HEK293 (cell line): ENCODE data around the gene TXNRD2.
"Not testable (repeated sequence)": the region's sequence is repeated elsewhere in the genome, so short reads cannot be mapped to it uniquely, and the experiment has no call there.

Experiments
- CTCF ChIA-PET: fragments of 350-600 bp; formaldehyde crosslinking; extraction: SDS; loops from one replicate; lab custom pipeline; 2021; ENCODE audit warnings: antibody characterized with exemption; lab: Yijun Ruan, JAX
- POLR2A ChIA-PET: fragments of 300-600 bp; formaldehyde crosslinking; extraction: SDS; loops from one replicate; lab custom pipeline; 2020; ENCODE audit warnings: antibody characterized with exemption, inconsistent platforms; lab: Yijun Ruan, JAX
- H3K27ac ChIP-seq: fragments of 200-500 bp; sonication (Bioruptor generic); 2 replicates; pipeline ENCODE4 v1.5.1; 2014; ENCODE audit warnings: low read depth, low read length, control low read depth, inconsistent platforms; ENCODE audit errors: extremely low read depth
- H3K36me3 ChIP-seq, 2 experiments: fragments of 200-500 bp in 1 of 2; sonication (Bioruptor generic) in 1 of 2; 1 replicate in 1 of 2; 2 replicates in 1 of 2; pipeline ENCODE4 v1.5.1; 2014 to 2017; ENCODE audit warnings: inconsistent platforms in 2 of 2, low read length in 2 of 2; ENCODE audit not compliant: control insufficient read depth in 2 of 2, insufficient read depth in 1 of 2
- H3K4me1 ChIP-seq: fragments of 200-500 bp; sonication (Bioruptor generic); 2 replicates; pipeline ENCODE4 v1.5.1; 2014; ENCODE audit warnings: mild to moderate bottlenecking, low read length, inconsistent platforms; ENCODE audit not compliant: control insufficient read depth, insufficient read depth
- H3K4me3 ChIP-seq: 2 replicates; pipeline ENCODE4 v1.5.1; 2011; ENCODE audit warnings: low read depth, mild to moderate bottlenecking, control low read depth, low read length, moderate library complexity
- H3K9me3 ChIP-seq: fragments of 200-500 bp; sonication (Bioruptor generic); 2 replicates; pipeline ENCODE4 v1.5.1; 2014; ENCODE audit warnings: low read depth, low read length, inconsistent platforms; ENCODE audit not compliant: control insufficient read depth, insufficient read depth
- BCL11A ChIP-seq: fragments of 450-650 bp; formaldehyde crosslinking; IDR thresholded peaks from 2 replicates; pipeline ENCODE4 v1.5.1; 2016; ENCODE audit warnings: low read depth, missing biosample characterization, missing genetic modification characterization
- HIC1 ChIP-seq: fragments of 450-650 bp; formaldehyde crosslinking; IDR thresholded peaks from 2 replicates; pipeline ENCODE4 v1.5.1; 2016; ENCODE audit warnings: missing biosample characterization, missing genetic modification characterization
- KLF9 ChIP-seq: fragments of 450-650 bp; formaldehyde crosslinking; IDR thresholded peaks from 2 replicates; pipeline ENCODE4 v1.5.1; 2016; ENCODE audit warnings: missing biosample characterization, missing genetic modification characterization, low read depth
- SCRT2 ChIP-seq: fragments of 450-650 bp; formaldehyde crosslinking; IDR thresholded peaks from 2 replicates; pipeline ENCODE4 v1.5.1; 2016; ENCODE audit warnings: missing biosample characterization, missing genetic modification characterization
- ZNF121 ChIP-seq: fragments of 450-650 bp; formaldehyde crosslinking; IDR thresholded peaks from 2 replicates; pipeline ENCODE4 v1.5.1; 2016; ENCODE audit warnings: missing biosample characterization, missing genetic modification characterization
- ZNF146 ChIP-seq: fragments of 450-650 bp; formaldehyde crosslinking; IDR thresholded peaks from 2 replicates; pipeline ENCODE4 v1.5.1; 2016; ENCODE audit warnings: missing biosample characterization, missing genetic modification characterization
- ZNF274 ChIP-seq, 2 experiments: fragments of 200-500 bp in 1 of 2; fragments of 450-650 bp in 1 of 2; sonication (Bioruptor generic) in 1 of 2; formaldehyde crosslinking in 1 of 2; IDR thresholded peaks; 2 replicates each; pipeline versions ENCODE4 v1.5.1 to v1.6.1; 2014 to 2016; ENCODE audit warnings: borderline replicate concordance in 1 of 2, inconsistent platforms in 1 of 2, low read length in 1 of 2, missing biosample characterization in 1 of 2, missing genetic modification characterization in 1 of 2
- ZNF302 ChIP-seq: fragments of 450-650 bp; formaldehyde crosslinking; IDR thresholded peaks from 2 replicates; pipeline ENCODE4 v1.5.1; 2016; ENCODE audit warnings: missing biosample characterization, missing genetic modification characterization, low read depth
- ZNF354C ChIP-seq: fragments of 450-650 bp; formaldehyde crosslinking; IDR thresholded peaks from 2 replicates; pipeline ENCODE4 v1.5.1; 2016; ENCODE audit warnings: missing biosample characterization, missing genetic modification characterization, low read depth, borderline replicate concordance
- ZNF362 ChIP-seq: fragments of 450-650 bp; formaldehyde crosslinking; IDR thresholded peaks from 2 replicates; pipeline ENCODE4 v1.5.1; 2016; ENCODE audit warnings: missing biosample characterization, missing genetic modification characterization
- ZNF530 ChIP-seq: fragments of 450-650 bp; formaldehyde crosslinking; IDR thresholded peaks from 2 replicates; pipeline ENCODE4 v1.5.1; 2016; ENCODE audit warnings: low read depth, missing biosample characterization, missing genetic modification characterization
- ZNF571 ChIP-seq: fragments of 450-650 bp; formaldehyde crosslinking; IDR thresholded peaks from 2 replicates; pipeline ENCODE4 v1.5.0; 2017; ENCODE audit warnings: missing biosample characterization, missing genetic modification characterization
- ZNF580 ChIP-seq: fragments of 450-650 bp; formaldehyde crosslinking; IDR thresholded peaks from 2 replicates; pipeline ENCODE4 v1.5.1; 2016; ENCODE audit warnings: missing biosample characterization, missing genetic modification characterization
- ZNF629 ChIP-seq: fragments of 450-650 bp; formaldehyde crosslinking; IDR thresholded peaks from 2 replicates; pipeline ENCODE4 v1.5.1; 2017; ENCODE audit warnings: missing biosample characterization, missing genetic modification characterization
- ZNF664 ChIP-seq: fragments of 450-650 bp; formaldehyde crosslinking; IDR thresholded peaks from 2 replicates; pipeline ENCODE4 v1.5.1; 2016; ENCODE audit warnings: missing biosample characterization, missing genetic modification characterization
- ZNF701 ChIP-seq: fragments of 450-650 bp; formaldehyde crosslinking; IDR thresholded peaks from 2 replicates; pipeline ENCODE4 v1.5.1; 2016; ENCODE audit warnings: missing biosample characterization, missing genetic modification characterization
- ZNF776 ChIP-seq: fragments of 450-650 bp; formaldehyde crosslinking; IDR thresholded peaks from 2 replicates; pipeline ENCODE4 v1.5.0; 2017; ENCODE audit warnings: missing biosample characterization, missing genetic modification characterization, borderline replicate concordance

The TXNRD2 gene

GRCh38 chr22:19929586-19930550 lies 11.8 kb downstream of the TXNRD2 start:
- Histone ChIP-seq H3K36me3 (peaks cover 0 to 3% of the 10 kb centered on the region in 2 experiments; a peak in 1 of 3 replicates), H3K9me3 (no peaks in the 10 kb centered on the region), H3K4me3 (no peak overlapping the region), H3K27ac (no peak overlapping the region), H3K4me1 (no peaks in the 10 kb centered on the region)
- CTCF ChIA-PET: interaction anchor here (0.6 kb wide), 1 partner anchor 9 kb away, joined by 3 read pairs; no protein-coding TSS in a partner anchor
- TF ChIP-seq ZNF776 (tag by site-specific recombination) (no peak), ZNF274 (IDR thresholded peaks at IDR 0.05; ENCODE audit: low read length) (no peak), ZNF274 (tag by site-specific recombination; IDR thresholded peaks at IDR 0.05; ENCODE audit: borderline replicate concordance) (no peak), KLF9 (no peak), ZNF580 (no peak)
- POLR2A ChIA-PET: interaction anchor here (0.6 to 0.7 kb wide), 2 partner anchors 14 to 23 kb away, joined by 3 to 5 read pairs; no protein-coding TSS in a partner anchor

- H3K36me3 ChIP-seq: peaks cover 0 to 3% of the 10 kb centered on the region in 2 experiments; a peak in 2 of 3 replicates
- H3K4me1 ChIP-seq: no peaks in the 10 kb centered on the region
- no peaks in the 10 kb centered on the region for H3K9me3 ChIP-seq
- TF ChIP-seq ZNF571 (no peak), ZNF146 (tag by site-specific recombination) (peak; percentile 26; the same call in 1 of the 2 replicates)
- CTCF ChIA-PET: interaction anchor here (0.6 kb wide), 1 partner anchor 21 kb away, joined by 4 read pairs; no protein-coding TSS in a partner anchor
- H3K27ac ChIP-seq: no peak overlapping the region
- POLR2A ChIA-PET: no interaction called here
- H3K4me3 ChIP-seq: no peak overlapping the region
Measured at GRCh38 chr22:19928207-19928606, 13.4 kb downstream of the TXNRD2 start.

GRCh38 chr22:19927696-19928095 lies 13.9 kb downstream of the TXNRD2 start:
- TF ChIP-seq ZNF121 (tag by site-specific recombination): no peak
- TF ChIP-seq ZNF664 (tag by site-specific recombination): peak; percentile 11; the same call in 1 of the 2 replicates
- TF ChIP-seq, all 188 proteins: peak for 1
- no peak overlapping the region for H3K27ac ChIP-seq
- POLR2A ChIA-PET: interaction anchor here (0.7 kb wide), 1 partner anchor 208 kb away, joined by 5 read pairs; no protein-coding TSS in a partner anchor
- CTCF ChIA-PET: interaction anchor here (0.6 kb wide), 1 partner anchor 21 kb away, joined by 4 read pairs; no protein-coding TSS in a partner anchor
- no peak overlapping the region for H3K4me3 ChIP-seq
- no peaks in the 10 kb centered on the region for H3K4me1 ChIP-seq
- no peaks in the 10 kb centered on the region for H3K9me3 ChIP-seq
- H3K36me3 ChIP-seq: peaks cover 0 to 3% of the 10 kb centered on the region in 2 experiments; a peak in 2 of 3 replicates

- H3K4me3 ChIP-seq, H3K27ac ChIP-seq, H3K36me3 ChIP-seq, H3K9me3 ChIP-seq, H3K4me1 ChIP-seq, POLR2A ChIA-PET: not testable (repeated sequence)
- CTCF ChIA-PET: interaction anchor here (1.5 to 3.7 kb wide), 3 partner anchors 15 to 195 kb away, joined by 4 to 16 read pairs (median 13); no protein-coding TSS in a partner anchor
Measured at GRCh38 chr22:19926028-19926427, 15.6 kb downstream of the TXNRD2 start.

GRCh38 chr22:19923914-19924513 lies 17.6 kb downstream of the TXNRD2 start:
- Histone ChIP-seq H3K27ac (no peak overlapping the region), H3K4me1 (no peaks in the 10 kb centered on the region), H3K9me3 (no peaks in the 10 kb centered on the region), H3K36me3 (no peaks in the 10 kb centered on the region; a peak in 1 of 3 replicates), H3K4me3 (no peak overlapping the region)
- ChIA-PET POLR2A (interaction anchor here (0.7 kb wide), 1 partner anchor 32 kb away, joined by 5 read pairs; no protein-coding TSS in a partner anchor), CTCF (interaction anchor here (0.5 to 3.7 kb wide), 5 partner anchors 10 to 193 kb away, joined by 3 to 16 read pairs (median 3); no protein-coding TSS in a partner anchor)
- TF ChIP-seq HIC1 (no peak), ZNF362 (tag by site-specific recombination) (no peak), SCRT2 (no peak), ZNF302 (tag by site-specific recombination) (no peak), ZNF354C (tag by site-specific recombination) (no peak), ZNF629 (no peak), ZNF701 (tag by site-specific recombination) (no peak), ZNF530 (no peak), BCL11A (no peak)
